Kidney (tissue), 14 donors: ENCODE data around the gene AGXT. TPM values are rescaled to one million over a fixed set of nuclear protein-coding genes. Genes with fewer than 3 reads are reported as not detected.

Experiments used
- DNase-seq, 5 donors: peaks; one replicate each; pipeline ENCODE4 v3.0.0-alpha.2; 2013 to 2020
- FAIRE-seq: peaks from 2 replicates; lab custom pipeline; 2012; peaks lifted over from hg19 to GRCh38; lab: Jason Lieb, UNC
- H3K27ac ChIP-seq, 2 donors: one replicate each; pipeline ENCODE4 v1.7.0; 2013; ENCODE audit warnings: low read depth in 2 of 2, low read length in 2 of 2, inconsistent platforms in 1 of 2
- H3K27me3 ChIP-seq: one replicate; pipeline ENCODE4 v1.7.1; 2013; ENCODE audit warnings: low read length, inconsistent platforms; ENCODE audit not compliant: control insufficient read depth, insufficient read depth
- H3K36me3 ChIP-seq, 3 donors: one replicate each; pipeline versions ENCODE4 v1.7.0 to v1.7.1; 2013; ENCODE audit warnings: low read length in 3 of 3, control low read depth in 1 of 3, inconsistent platforms in 1 of 3; ENCODE audit not compliant: insufficient read depth in 3 of 3, control insufficient read depth in 2 of 3
- H3K4me1 ChIP-seq, 3 donors: one replicate each; pipeline versions ENCODE4 v1.7.0 to v1.7.1; 2013; ENCODE audit warnings: low read length in 3 of 3, inconsistent platforms in 1 of 3, low read depth in 1 of 3; ENCODE audit not compliant: control insufficient read depth in 2 of 3, insufficient read depth in 2 of 3
- H3K4me3 ChIP-seq, 3 donors: one replicate each; pipeline versions ENCODE4 v1.7.0 to v1.8.1; 2013; ENCODE audit warnings: low read length in 3 of 3, control low read depth in 1 of 3, inconsistent platforms in 1 of 3
- H3K9ac ChIP-seq, 3 donors: one replicate each; pipeline versions ENCODE4 v1.7.0 to v1.7.1; 2013; ENCODE audit warnings: low read length in 3 of 3, control low read depth in 1 of 3, inconsistent platforms in 1 of 3
- H3K9me3 ChIP-seq, 3 donors: one replicate each; pipeline versions ENCODE4 v1.7.0 to v1.7.1; 2013; ENCODE audit warnings: low read length in 3 of 3, control low read depth in 1 of 3, inconsistent platforms in 1 of 3; ENCODE audit not compliant: control insufficient read depth in 2 of 3, insufficient read depth in 1 of 3
- CTCF ChIP-seq: IDR thresholded peaks from 3 replicates; pipeline ENCODE4 v1.5.1; 2012; ENCODE audit warnings: mild to moderate bottlenecking, moderate library complexity, borderline replicate concordance; ENCODE audit not compliant: insufficient read depth; ENCODE audit errors: extremely low read depth
- intact Hi-C: fragments of 100-400 bp; cut with DNase I; formaldehyde crosslinking; loops from one replicate; pipeline ENCODE4 v1.11.1; 2022
- polyA plus RNA-seq: library from polyadenylated mRNA; stranded (reverse); fragments of 350-450 nt; fragmentation: Illumina TruSeq; extraction: RNeasy Lipid Tissue Mini Kit (QIAGEN cat#74804); gene quantifications from one replicate; pipeline ENCODE4 v1.2.3, GENCODE V29; 2014; ENCODE audit warnings: low read depth, low replicate concordance; ENCODE audit not compliant: insufficient read depth
- total RNA-seq: library from RNA; stranded (reverse); fragmentation: NEBNext Ultra II Directional; extraction: Animal tissue kit (Norgen Biotek cat#: 25700); gene quantifications from one replicate; pipeline ENCODE4 v1.2.1, GENCODE V29; 2021
- donor health status: control.
- donor health status: control.
- donor health status: control.
- donor health status: control.
- donor health status: control.
- donor health status: DM: yes; HTN: yes; CAD: no.
- donor health status: Normal renal cell carcinoma (clear cell type).

The AGXT gene
- total and polyA plus RNA-seq, 2 donors from 2014 or later = 0.09 to 12.5 TPM

- H3K4me3 ChIP-seq = no peak overlapping the region
- DNase-seq = peak in 2 of 5 donors; percentile 18 to 40
- no peaks in the 10 kb centered on the region for H3K4me1 ChIP-seq
- no peaks in the 10 kb centered on the region for H3K9me3 ChIP-seq
- no peak overlapping the region for H3K9ac ChIP-seq
- H3K27me3 ChIP-seq = no peaks in the 10 kb centered on the region
- FAIRE-seq = no peak
- H3K36me3 ChIP-seq = no peaks in the 10 kb centered on the region
- TF ChIP-seq CTCF = no peak
- intact Hi-C loops = no loop called here
- no peak overlapping the region for H3K27ac ChIP-seq
Observed at GRCh38 chr2:240887631-240888030, 19.0 kb downstream of the AGXT start.

- H3K27me3 ChIP-seq = no peaks in the 10 kb centered on the region
- intact Hi-C loops = no loop called here
- FAIRE-seq (no peak), DNase-seq (peak in 2 of 5 donors; percentile 34 to 71)
- H3K4me1 ChIP-seq = no peaks in the 10 kb centered on the region
- peak; percentile 11 for TF ChIP-seq CTCF
- H3K9me3 ChIP-seq = no peaks in the 10 kb centered on the region
- no peak overlapping the region for H3K4me3 ChIP-seq
- H3K27ac ChIP-seq = no peak overlapping the region
- H3K36me3 ChIP-seq = no peaks in the 10 kb centered on the region
- H3K9ac ChIP-seq = no peak overlapping the region
Observed at GRCh38 chr2:240888130-240888889, 19.7 kb downstream of the AGXT start.

GRCh38 chr2:240888890-240889573, 20.4 kb downstream of the AGXT start:
- DNase-seq (peak in 1 of 5 donors; percentile 62), FAIRE-seq (no peak)
- Histone ChIP-seq H3K9ac (no peak overlapping the region), H3K4me3 (no peak overlapping the region), H3K27ac (no peak overlapping the region), H3K27me3 (no peaks in the 10 kb centered on the region), H3K9me3 (no peaks in the 10 kb centered on the region), H3K36me3 (no peaks in the 10 kb centered on the region), H3K4me1 (peaks cover 0 to 6% (median 0%) of the 10 kb centered on the region in 3 donors)
- no peak for TF ChIP-seq CTCF
- intact Hi-C loops = no loop called here
